IMR-90 (cell line): Measurements from ENCODE around the gene RABL2A. TPM values are rescaled to one million over a fixed set of nuclear protein-coding genes. Genes with fewer than 3 reads are reported as not detected.

ENCODE experiments used
- ATAC-seq: fragments of 200-7000 bp; cut with Tn5 transposase; 2 replicates; pipeline ENCODE4 v1.9.1; 2020; ENCODE audit warnings: low read depth, mild to moderate bottlenecking, moderate library complexity
- BruUV-seq: library from RNA; stranded (reverse); fragments of 400-500 nt; replicated peaks from 2 replicates; lab custom pipeline; 2021; lab: Mats Ljungman, UMichigan
- CTCF ChIA-PET: fragments of 300-600 bp; formaldehyde crosslinking; extraction: SDS; loops from one replicate; lab custom pipeline; 2021; ENCODE audit warnings: antibody characterized with exemption; lab: Yijun Ruan, JAX
- POLR2A ChIA-PET: fragments of 300-600 bp; sonication (Branson Sonifier 250); formaldehyde crosslinking; loops from one replicate; lab custom pipeline; 2022; ENCODE audit warnings: antibody characterized with exemption; ENCODE audit not compliant: unreplicated experiment; lab: Charles Lee
- DNase-seq: peaks from one replicate; pipeline ENCODE4 v3.0.0; 2013
- H2AFZ ChIP-seq: replicated peaks from 2 replicates; pipeline ENCODE3; 2013; ENCODE audit warnings: low read length, mild to moderate bottlenecking; ENCODE audit not compliant: poor library complexity
- H2AK5ac ChIP-seq: 2 replicates; pipeline ENCODE4 v1.6.1; 2013; ENCODE audit warnings: low read depth, low read length, inconsistent platforms
- H2AK9ac ChIP-seq: replicated peaks from 2 replicates; pipeline ENCODE3; 2013; ENCODE audit warnings: mild to moderate bottlenecking, low read depth, low read length, moderate library complexity; ENCODE audit not compliant: poor library complexity
- H2BK120ac ChIP-seq: 2 replicates; pipeline ENCODE4 v1.6.1; 2013; ENCODE audit warnings: low read depth, low read length, inconsistent platforms
- H2BK15ac ChIP-seq: 3 replicates; pipeline ENCODE4 v1.6.1; 2013; ENCODE audit warnings: low read depth, low read length, inconsistent platforms
- H2BK20ac ChIP-seq: 2 replicates; pipeline ENCODE4 v1.6.1; 2013; ENCODE audit warnings: low read depth, mild to moderate bottlenecking, inconsistent platforms, low read length, moderate library complexity
- H2BK5ac ChIP-seq: 2 replicates; pipeline ENCODE4 v1.6.1; 2013; ENCODE audit warnings: mild to moderate bottlenecking, low read depth, low read length, inconsistent platforms; ENCODE audit not compliant: poor library complexity, severe bottlenecking
- H3K14ac ChIP-seq: replicated peaks from 2 replicates; pipeline ENCODE4 v1.6.1; 2013; ENCODE audit warnings: low read depth, low read length, inconsistent platforms
- H3K18ac ChIP-seq: 2 replicates; pipeline ENCODE4 v1.6.1; 2013; ENCODE audit warnings: low read depth, low read length, control low read depth
- H3K23ac ChIP-seq: 2 replicates; pipeline ENCODE4 v1.6.1; 2013; ENCODE audit warnings: low read depth, low read length, inconsistent platforms
- H3K27ac ChIP-seq: 2 replicates; pipeline ENCODE4 v1.5.1; 2013; ENCODE audit warnings: mild to moderate bottlenecking, control low read depth, low read length; ENCODE audit not compliant: insufficient read depth
- H3K27me3 ChIP-seq: 2 replicates; pipeline ENCODE4 v1.6.1; 2013; ENCODE audit warnings: low read length; ENCODE audit not compliant: control insufficient read depth, insufficient read depth
- H3K36me3 ChIP-seq: 2 replicates; pipeline ENCODE4 v1.6.1; 2013; ENCODE audit warnings: low read length, mixed read lengths; ENCODE audit not compliant: control insufficient read depth, insufficient read depth
- H3K4ac ChIP-seq: 2 replicates; pipeline ENCODE4 v1.6.1; 2013; ENCODE audit warnings: low read depth, low read length, inconsistent platforms
- H3K4me1 ChIP-seq: 2 replicates; pipeline ENCODE4 v1.6.1; 2013; ENCODE audit warnings: low read length, mixed read lengths; ENCODE audit not compliant: control insufficient read depth, insufficient read depth
- H3K4me2 ChIP-seq: 2 replicates; pipeline ENCODE4 v1.6.1; 2013; ENCODE audit warnings: low read depth, mild to moderate bottlenecking, control low read depth, low read length, moderate library complexity
- H3K4me3 ChIP-seq: 2 replicates; pipeline ENCODE4 v1.5.1; 2013; ENCODE audit warnings: low read depth, mild to moderate bottlenecking, control low read depth, low read length, moderate library complexity; ENCODE audit not compliant: insufficient read depth
- H3K56ac ChIP-seq: 2 replicates; pipeline ENCODE4 v1.6.1; 2013; ENCODE audit warnings: low read length, inconsistent platforms; ENCODE audit not compliant: insufficient read depth; ENCODE audit errors: extremely low read depth
- H3K79me1 ChIP-seq, 2 experiments: 2 replicates each; pipeline ENCODE4 v1.6.1; 2013; ENCODE audit warnings: low read length in 2 of 2, inconsistent platforms in 1 of 2, low read depth in 1 of 2
- H3K9ac ChIP-seq: 2 replicates; pipeline ENCODE4 v1.6.1; 2013; ENCODE audit warnings: low read depth, low read length, control low read depth
- H3K9me1 ChIP-seq: 2 replicates; pipeline ENCODE4 v1.6.1; 2013; ENCODE audit warnings: low read length, inconsistent platforms; ENCODE audit not compliant: insufficient read depth
- H3K9me3 ChIP-seq: 2 replicates; pipeline ENCODE4 v1.6.1; 2013; ENCODE audit warnings: low read length; ENCODE audit not compliant: control insufficient read depth, insufficient read depth
- H4K20me1 ChIP-seq: 2 replicates; pipeline ENCODE4 v1.6.1; 2013; ENCODE audit warnings: low read length, inconsistent platforms; ENCODE audit not compliant: insufficient read depth
- H4K5ac ChIP-seq: 2 replicates; pipeline ENCODE4 v1.6.1; 2013; ENCODE audit warnings: mild to moderate bottlenecking, low read depth, low read length, control low read depth
- H4K8ac ChIP-seq, 2 experiments: 2 replicates each; pipeline ENCODE4 v1.6.1; 2013; ENCODE audit warnings: low read depth in 2 of 2, low read length in 2 of 2, control low read depth in 1 of 2, inconsistent platforms in 1 of 2
- H4K91ac ChIP-seq: 2 replicates; pipeline ENCODE4 v1.6.1; 2013; ENCODE audit warnings: low read depth, low read length, inconsistent platforms; ENCODE audit not compliant: insufficient read depth
- BHLHE40 ChIP-seq: fragments of 150-350 bp; IDR thresholded peaks from 2 replicates; pipeline ENCODE4 v1.6.1; 2016; ENCODE audit warnings: mild to moderate bottlenecking, low read depth, low read length
- CEBPB ChIP-seq: IDR thresholded peaks from 2 replicates; pipeline ENCODE4 v1.6.1; 2012; ENCODE audit warnings: low read depth, low read length, improper control_type of control experiment
- CHD1 ChIP-seq: IDR thresholded peaks from 2 replicates; pipeline ENCODE4 v1.6.1; 2012; ENCODE audit warnings: low read depth, low read length, improper control_type of control experiment
- ELK1 ChIP-seq: fragments of 150-350 bp; IDR thresholded peaks from 2 replicates; pipeline ENCODE4 v1.6.1; 2016; ENCODE audit warnings: low read depth, mild to moderate bottlenecking, low read length, moderate library complexity, borderline replicate concordance
- FOS ChIP-seq: fragments of 150-350 bp; IDR thresholded peaks from 2 replicates; pipeline ENCODE4 v1.6.1; 2016; ENCODE audit warnings: low read depth, low read length
- MAFK ChIP-seq: IDR thresholded peaks from 2 replicates; pipeline ENCODE4 v1.6.1; 2012; ENCODE audit warnings: low read depth, low read length, improper control_type of control experiment
- MAZ ChIP-seq: IDR thresholded peaks from 2 replicates; pipeline ENCODE4 v1.6.1; 2012; ENCODE audit warnings: low read depth, mild to moderate bottlenecking, low read length, improper control_type of control experiment, moderate library complexity, borderline replicate concordance
- MXI1 ChIP-seq: IDR thresholded peaks from 2 replicates; pipeline ENCODE4 v1.6.1; 2012; ENCODE audit warnings: low read depth, mild to moderate bottlenecking, low read length, moderate library complexity, borderline replicate concordance
- NFE2L2 ChIP-seq: fragments of 150-350 bp; IDR thresholded peaks from 2 replicates; pipeline ENCODE4 v1.6.1; 2016; ENCODE audit warnings: low read depth, mild to moderate bottlenecking, low read length
- POLR2A ChIP-seq: IDR thresholded peaks from 2 replicates; pipeline ENCODE4 v1.6.1; 2012; ENCODE audit warnings: mild to moderate bottlenecking, low read depth, low read length
- RAD21 ChIP-seq: IDR thresholded peaks from 2 replicates; pipeline ENCODE4 v1.6.1; 2012; ENCODE audit warnings: low read length, improper control_type of control experiment
- RCOR1 ChIP-seq: IDR thresholded peaks from 2 replicates; pipeline ENCODE4 v1.6.1; 2012; ENCODE audit warnings: mild to moderate bottlenecking, low read length, improper control_type of control experiment; ENCODE audit not compliant: insufficient replicate concordance
- RFX5 ChIP-seq: IDR thresholded peaks from 2 replicates; pipeline ENCODE4 v1.8.0; 2012; ENCODE audit warnings: low read depth, mild to moderate bottlenecking, low read length, moderate library complexity
- SMC3 ChIP-seq: fragments of 150-350 bp; IDR thresholded peaks from 2 replicates; pipeline ENCODE4 v1.6.1; 2016; ENCODE audit warnings: low read depth, mild to moderate bottlenecking, antibody characterized with exemption, low read length, moderate library complexity
- USF2 ChIP-seq: fragments of 150-350 bp; IDR thresholded peaks from 2 replicates; pipeline ENCODE4 v1.6.1; 2017; ENCODE audit warnings: mild to moderate bottlenecking, antibody characterized with exemption, low read length, low read depth
- WGBS, 2 experiments: methylation state at CpG; one replicate each; pipeline versions ENCODE4 v1.1.5 to v1.1.7; 2013; ENCODE audit warnings: missing lambda C conversion rate in 2 of 2; ENCODE audit not compliant: insufficient read length in 1 of 2; ENCODE audit errors: extremely low coverage in 2 of 2; 5-methylcytosine and 5-hydroxymethylcytosine counted together
- dilution Hi-C: fragments of 300-500 bp; cut with HindIII; formaldehyde crosslinking; loops from one replicate; pipeline ENCODE4 v1.14.3; 2018; ENCODE audit warnings: low sequenced_read_pairs; ENCODE audit not compliant: unreplicated experiment
- in situ Hi-C: fragments of 300-500 bp; cut with MboI; formaldehyde crosslinking; loops from 3 replicates; pipeline ENCODE4 v1.14.3; 2019; ENCODE audit warnings: low sequenced_read_pairs, inconsistent platforms, mixed read lengths
- intact Hi-C: fragments of 100-400 bp; cut with micrococcal nuclease; formaldehyde crosslinking; loops from 2 replicates; pipeline ENCODE4 v1.10.0; 2022
- polyA plus RNA-seq, 3 experiments: library from polyadenylated mRNA; depleted of rRNA; stranded (reverse); fragments of >200 nt; gene quantifications; 2 replicates each; pipeline ENCODE4 v1.2.3, GENCODE V29; 2012; ENCODE audit warnings: low replicate concordance in 1 of 3
- total RNA-seq: library from RNA; depleted of rRNA; stranded (reverse); fragments of >200 nt; gene quantifications from 2 replicates; pipeline ENCODE4 v1.2.3, GENCODE V29; 2012
- TF ChIP-seq, protein P1 (sequence below): conservative IDR thresholded peaks from 2 replicates; pipeline ENCODE4 v1.5.1; 2012; ENCODE audit warnings: mild to moderate bottlenecking, low read depth, low read length, improper control_type of control experiment

RABL2A gene
- total and polyA plus RNA-seq, 2 of the 4 experiments (the other 2 are of a cell fraction), result 3.9 to 11.0 TPM

- ChIA-PET POLR2A (no interaction called here), CTCF (no interaction called here)
- Histone ChIP-seq H4K91ac (no peak overlapping the region), H3K4me3 (no peak overlapping the region), H2BK15ac (no peak overlapping the region), H2BK5ac (no peak overlapping the region), H4K20me1 (no peaks in the 10 kb centered on the region), H3K4me1 (no peaks in the 10 kb centered on the region), H3K18ac (no peak overlapping the region), H3K36me3 (no peaks in the 10 kb centered on the region), H2AK5ac (no peak overlapping the region), H3K23ac (no peak overlapping the region), H3K9me3 (no peaks in the 10 kb centered on the region), H2AFZ (no peak overlapping the region), H3K27ac (no peak overlapping the region), H2AK9ac (no peak overlapping the region), H4K8ac (no peak overlapping the region), H3K27me3 (peaks cover 22% of the 10 kb centered on the region), H2BK20ac (no peak overlapping the region), H3K56ac (no peak overlapping the region), H3K4me2 (no peak overlapping the region), H3K9ac (no peak overlapping the region), H2BK120ac (no peak overlapping the region), H3K4ac (no peak overlapping the region), H3K14ac (no peak overlapping the region), H4K5ac (no peak overlapping the region), H3K79me1 (no peaks in the 10 kb centered on the region), H3K9me1 (no peaks in the 10 kb centered on the region)
- DNase-seq (no peak), ATAC-seq (no peak)
- 80% methylated on average over 2 of the region's 7 CpGs; no CpG with 5 or more reads in 1 of the 2 experiments for WGBS, 2 experiments
- intact Hi-C loops, result no loop called here
- dilution Hi-C loops, result no loop called here
- TF ChIP-seq NFE2L2, result no peak
- TF ChIP-seq RAD21, result no peak
- no peak for TF ChIP-seq MAFK
- TF ChIP-seq SMC3, result no peak
- TF ChIP-seq, protein P1, sequence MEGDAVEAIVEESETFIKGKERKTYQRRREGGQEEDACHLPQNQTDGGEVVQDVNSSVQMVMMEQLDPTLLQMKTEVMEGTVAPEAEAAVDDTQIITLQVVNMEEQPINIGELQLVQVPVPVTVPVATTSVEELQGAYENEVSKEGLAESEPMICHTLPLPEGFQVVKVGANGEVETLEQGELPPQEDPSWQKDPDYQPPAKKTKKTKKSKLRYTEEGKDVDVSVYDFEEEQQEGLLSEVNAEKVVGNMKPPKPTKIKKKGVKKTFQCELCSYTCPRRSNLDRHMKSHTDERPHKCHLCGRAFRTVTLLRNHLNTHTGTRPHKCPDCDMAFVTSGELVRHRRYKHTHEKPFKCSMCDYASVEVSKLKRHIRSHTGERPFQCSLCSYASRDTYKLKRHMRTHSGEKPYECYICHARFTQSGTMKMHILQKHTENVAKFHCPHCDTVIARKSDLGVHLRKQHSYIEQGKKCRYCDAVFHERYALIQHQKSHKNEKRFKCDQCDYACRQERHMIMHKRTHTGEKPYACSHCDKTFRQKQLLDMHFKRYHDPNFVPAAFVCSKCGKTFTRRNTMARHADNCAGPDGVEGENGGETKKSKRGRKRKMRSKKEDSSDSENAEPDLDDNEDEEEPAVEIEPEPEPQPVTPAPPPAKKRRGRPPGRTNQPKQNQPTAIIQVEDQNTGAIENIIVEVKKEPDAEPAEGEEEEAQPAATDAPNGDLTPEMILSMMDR, result no peak
- TF ChIP-seq RCOR1, result no peak
- no peak for TF ChIP-seq CEBPB
- no peak for TF ChIP-seq USF2
- no peak for TF ChIP-seq FOS
- TF ChIP-seq BHLHE40, result no peak
- TF ChIP-seq RFX5, result no peak
- TF ChIP-seq MAZ, result no peak
- no peak for TF ChIP-seq POLR2A
- TF ChIP-seq ELK1, result no peak
- no peak for TF ChIP-seq CHD1
- TF ChIP-seq MXI1, result no peak
- in situ Hi-C loops, result no loop called here
- BruUV-seq, result no TSS peak
Measured at GRCh38 chr2:113672326-113672932, 45.4 kb downstream of the RABL2A start.
